IMR-90 (cell line): ENCODE data around the gene WDR5. TPM values are rescaled to one million over a fixed set of nuclear protein-coding genes. Genes with fewer than 3 reads are reported as not detected.

ENCODE experiments used
- ATAC-seq: fragments of 200-7000 bp; cut with Tn5 transposase; 2 replicates; pipeline ENCODE4 v1.9.1; 2020; ENCODE audit warnings: low read depth, mild to moderate bottlenecking, moderate library complexity
- BruUV-seq: library from RNA; stranded (reverse); fragments of 400-500 nt; replicated peaks from 2 replicates; lab custom pipeline; 2021; lab: Mats Ljungman, UMichigan
- CTCF ChIA-PET: fragments of 300-600 bp; formaldehyde crosslinking; extraction: SDS; loops from one replicate; lab custom pipeline; 2021; ENCODE audit warnings: antibody characterized with exemption; lab: Yijun Ruan, JAX
- POLR2A ChIA-PET: fragments of 300-600 bp; sonication (Branson Sonifier 250); formaldehyde crosslinking; loops from one replicate; lab custom pipeline; 2022; ENCODE audit warnings: antibody characterized with exemption; ENCODE audit not compliant: unreplicated experiment; lab: Charles Lee
- DNase-seq: peaks from one replicate; pipeline ENCODE4 v3.0.0; 2013
- H2AFZ ChIP-seq: replicated peaks from 2 replicates; pipeline ENCODE3; 2013; ENCODE audit warnings: low read length, mild to moderate bottlenecking; ENCODE audit not compliant: poor library complexity
- H2AK5ac ChIP-seq: 2 replicates; pipeline ENCODE4 v1.6.1; 2013; ENCODE audit warnings: low read depth, low read length, inconsistent platforms
- H2AK9ac ChIP-seq: replicated peaks from 2 replicates; pipeline ENCODE3; 2013; ENCODE audit warnings: mild to moderate bottlenecking, low read depth, low read length, moderate library complexity; ENCODE audit not compliant: poor library complexity
- H2BK120ac ChIP-seq: 2 replicates; pipeline ENCODE4 v1.6.1; 2013; ENCODE audit warnings: low read depth, low read length, inconsistent platforms
- H2BK15ac ChIP-seq: 3 replicates; pipeline ENCODE4 v1.6.1; 2013; ENCODE audit warnings: low read depth, low read length, inconsistent platforms
- H2BK20ac ChIP-seq: 2 replicates; pipeline ENCODE4 v1.6.1; 2013; ENCODE audit warnings: low read depth, mild to moderate bottlenecking, inconsistent platforms, low read length, moderate library complexity
- H2BK5ac ChIP-seq: 2 replicates; pipeline ENCODE4 v1.6.1; 2013; ENCODE audit warnings: mild to moderate bottlenecking, low read depth, low read length, inconsistent platforms; ENCODE audit not compliant: poor library complexity, severe bottlenecking
- H3K14ac ChIP-seq: replicated peaks from 2 replicates; pipeline ENCODE4 v1.6.1; 2013; ENCODE audit warnings: low read depth, low read length, inconsistent platforms
- H3K18ac ChIP-seq: 2 replicates; pipeline ENCODE4 v1.6.1; 2013; ENCODE audit warnings: low read depth, low read length, control low read depth
- H3K23ac ChIP-seq: 2 replicates; pipeline ENCODE4 v1.6.1; 2013; ENCODE audit warnings: low read depth, low read length, inconsistent platforms
- H3K27ac ChIP-seq: 2 replicates; pipeline ENCODE4 v1.5.1; 2013; ENCODE audit warnings: mild to moderate bottlenecking, control low read depth, low read length; ENCODE audit not compliant: insufficient read depth
- H3K27me3 ChIP-seq: 2 replicates; pipeline ENCODE4 v1.6.1; 2013; ENCODE audit warnings: low read length; ENCODE audit not compliant: control insufficient read depth, insufficient read depth
- H3K36me3 ChIP-seq: 2 replicates; pipeline ENCODE4 v1.6.1; 2013; ENCODE audit warnings: low read length, mixed read lengths; ENCODE audit not compliant: control insufficient read depth, insufficient read depth
- H3K4ac ChIP-seq: 2 replicates; pipeline ENCODE4 v1.6.1; 2013; ENCODE audit warnings: low read depth, low read length, inconsistent platforms
- H3K4me1 ChIP-seq: 2 replicates; pipeline ENCODE4 v1.6.1; 2013; ENCODE audit warnings: low read length, mixed read lengths; ENCODE audit not compliant: control insufficient read depth, insufficient read depth
- H3K4me2 ChIP-seq: 2 replicates; pipeline ENCODE4 v1.6.1; 2013; ENCODE audit warnings: low read depth, mild to moderate bottlenecking, control low read depth, low read length, moderate library complexity
- H3K4me3 ChIP-seq: 2 replicates; pipeline ENCODE4 v1.5.1; 2013; ENCODE audit warnings: low read depth, mild to moderate bottlenecking, control low read depth, low read length, moderate library complexity; ENCODE audit not compliant: insufficient read depth
- H3K56ac ChIP-seq: 2 replicates; pipeline ENCODE4 v1.6.1; 2013; ENCODE audit warnings: low read length, inconsistent platforms; ENCODE audit not compliant: insufficient read depth; ENCODE audit errors: extremely low read depth
- H3K79me1 ChIP-seq, 2 experiments: 2 replicates each; pipeline ENCODE4 v1.6.1; 2013; ENCODE audit warnings: low read length in 2 of 2, inconsistent platforms in 1 of 2, low read depth in 1 of 2
- H3K9ac ChIP-seq: 2 replicates; pipeline ENCODE4 v1.6.1; 2013; ENCODE audit warnings: low read depth, low read length, control low read depth
- H3K9me1 ChIP-seq: 2 replicates; pipeline ENCODE4 v1.6.1; 2013; ENCODE audit warnings: low read length, inconsistent platforms; ENCODE audit not compliant: insufficient read depth
- H3K9me3 ChIP-seq: 2 replicates; pipeline ENCODE4 v1.6.1; 2013; ENCODE audit warnings: low read length; ENCODE audit not compliant: control insufficient read depth, insufficient read depth
- H4K20me1 ChIP-seq: 2 replicates; pipeline ENCODE4 v1.6.1; 2013; ENCODE audit warnings: low read length, inconsistent platforms; ENCODE audit not compliant: insufficient read depth
- H4K5ac ChIP-seq: 2 replicates; pipeline ENCODE4 v1.6.1; 2013; ENCODE audit warnings: mild to moderate bottlenecking, low read depth, low read length, control low read depth
- H4K8ac ChIP-seq, 2 experiments: 2 replicates each; pipeline ENCODE4 v1.6.1; 2013; ENCODE audit warnings: low read depth in 2 of 2, low read length in 2 of 2, control low read depth in 1 of 2, inconsistent platforms in 1 of 2
- H4K91ac ChIP-seq: 2 replicates; pipeline ENCODE4 v1.6.1; 2013; ENCODE audit warnings: low read depth, low read length, inconsistent platforms; ENCODE audit not compliant: insufficient read depth
- CHD1 ChIP-seq: IDR thresholded peaks from 2 replicates; pipeline ENCODE4 v1.6.1; 2012; ENCODE audit warnings: low read depth, low read length, improper control_type of control experiment
- CTCF ChIP-seq: conservative IDR thresholded peaks from 2 replicates; pipeline ENCODE4 v1.5.1; 2012; ENCODE audit warnings: mild to moderate bottlenecking, low read depth, low read length, improper control_type of control experiment
- MAFK ChIP-seq: IDR thresholded peaks from 2 replicates; pipeline ENCODE4 v1.6.1; 2012; ENCODE audit warnings: low read depth, low read length, improper control_type of control experiment
- MAZ ChIP-seq: IDR thresholded peaks from 2 replicates; pipeline ENCODE4 v1.6.1; 2012; ENCODE audit warnings: low read depth, mild to moderate bottlenecking, low read length, improper control_type of control experiment, moderate library complexity, borderline replicate concordance
- MXI1 ChIP-seq: IDR thresholded peaks from 2 replicates; pipeline ENCODE4 v1.6.1; 2012; ENCODE audit warnings: low read depth, mild to moderate bottlenecking, low read length, moderate library complexity, borderline replicate concordance
- NFE2L2 ChIP-seq: fragments of 150-350 bp; IDR thresholded peaks from 2 replicates; pipeline ENCODE4 v1.6.1; 2016; ENCODE audit warnings: low read depth, mild to moderate bottlenecking, low read length
- POLR2A ChIP-seq: IDR thresholded peaks from 2 replicates; pipeline ENCODE4 v1.6.1; 2012; ENCODE audit warnings: mild to moderate bottlenecking, low read depth, low read length
- RAD21 ChIP-seq: IDR thresholded peaks from 2 replicates; pipeline ENCODE4 v1.6.1; 2012; ENCODE audit warnings: low read length, improper control_type of control experiment
- RCOR1 ChIP-seq: IDR thresholded peaks from 2 replicates; pipeline ENCODE4 v1.6.1; 2012; ENCODE audit warnings: mild to moderate bottlenecking, low read length, improper control_type of control experiment; ENCODE audit not compliant: insufficient replicate concordance
- RFX5 ChIP-seq: IDR thresholded peaks from 2 replicates; pipeline ENCODE4 v1.8.0; 2012; ENCODE audit warnings: low read depth, mild to moderate bottlenecking, low read length, moderate library complexity
- SMC3 ChIP-seq: fragments of 150-350 bp; IDR thresholded peaks from 2 replicates; pipeline ENCODE4 v1.6.1; 2016; ENCODE audit warnings: low read depth, mild to moderate bottlenecking, antibody characterized with exemption, low read length, moderate library complexity
- USF2 ChIP-seq: fragments of 150-350 bp; IDR thresholded peaks from 2 replicates; pipeline ENCODE4 v1.6.1; 2017; ENCODE audit warnings: mild to moderate bottlenecking, antibody characterized with exemption, low read length, low read depth
- WGBS, 2 experiments: methylation state at CpG; one replicate each; pipeline versions ENCODE4 v1.1.5 to v1.1.7; 2013; ENCODE audit warnings: missing lambda C conversion rate in 2 of 2; ENCODE audit not compliant: insufficient read length in 1 of 2; ENCODE audit errors: extremely low coverage in 2 of 2; 5-methylcytosine and 5-hydroxymethylcytosine counted together
- dilution Hi-C: fragments of 300-500 bp; cut with HindIII; formaldehyde crosslinking; loops from one replicate; pipeline ENCODE4 v1.14.3; 2018; ENCODE audit warnings: low sequenced_read_pairs; ENCODE audit not compliant: unreplicated experiment
- in situ Hi-C: fragments of 300-500 bp; cut with MboI; formaldehyde crosslinking; loops from 3 replicates; pipeline ENCODE4 v1.14.3; 2019; ENCODE audit warnings: low sequenced_read_pairs, inconsistent platforms, mixed read lengths
- intact Hi-C: fragments of 100-400 bp; cut with micrococcal nuclease; formaldehyde crosslinking; loops from 2 replicates; pipeline ENCODE4 v1.10.0; 2022
- polyA plus RNA-seq, 3 experiments: library from polyadenylated mRNA; depleted of rRNA; stranded (reverse); fragments of >200 nt; gene quantifications; 2 replicates each; pipeline ENCODE4 v1.2.3, GENCODE V29; 2012; ENCODE audit warnings: low replicate concordance in 1 of 3
- total RNA-seq: library from RNA; depleted of rRNA; stranded (reverse); fragments of >200 nt; gene quantifications from 2 replicates; pipeline ENCODE4 v1.2.3, GENCODE V29; 2012
- TF ChIP-seq, protein P1 (sequence below): fragments of 150-350 bp; IDR thresholded peaks from 2 replicates; pipeline ENCODE4 v1.6.1; 2016; ENCODE audit warnings: low read depth, mild to moderate bottlenecking, low read length, moderate library complexity, borderline replicate concordance

Gene WDR5
- total and polyA plus RNA-seq, 2 of the 4 experiments (the other 2 are of a cell fraction): 18.3 to 26.6 TPM

DNA sequence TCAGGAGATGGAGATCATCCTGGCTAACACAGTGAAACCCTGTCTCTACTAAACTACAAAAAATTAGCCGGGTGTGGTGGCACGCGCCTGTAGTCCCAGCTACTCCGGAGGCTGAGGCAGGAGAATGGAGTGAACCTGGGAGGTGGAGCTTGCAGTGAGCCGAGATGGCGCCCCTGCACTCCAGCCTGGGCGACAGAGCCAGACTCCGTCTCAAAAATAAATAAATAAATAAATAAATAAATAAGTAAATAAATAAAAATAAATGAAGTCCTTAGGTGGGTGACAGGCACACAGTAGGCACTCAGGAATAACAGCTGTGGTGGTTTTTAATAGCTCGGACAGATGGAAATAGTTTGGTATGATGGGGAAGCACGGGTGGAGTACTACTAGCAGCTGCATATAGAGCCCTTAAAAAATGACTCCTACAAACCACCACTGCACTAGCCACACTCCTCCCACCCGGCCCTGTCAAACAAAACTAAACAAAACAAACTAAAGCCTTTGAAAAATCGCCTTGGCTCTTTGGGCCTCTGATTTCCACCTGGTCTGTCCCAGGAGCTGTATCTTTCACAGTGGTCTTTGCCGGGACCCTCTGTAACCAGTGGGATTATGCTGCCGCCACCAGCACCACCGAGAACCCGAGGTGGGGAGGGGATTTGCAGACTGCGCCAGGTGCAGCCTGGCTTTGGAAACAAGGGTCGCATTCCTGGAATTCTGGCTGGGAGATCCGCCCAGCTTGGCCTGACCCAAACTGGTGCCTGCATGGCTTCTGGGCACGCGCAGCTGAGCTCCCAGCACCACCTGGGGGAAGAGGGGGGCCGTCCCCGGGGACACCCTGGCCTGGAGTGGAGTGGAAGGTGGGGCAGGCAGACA lies 5.1 kb upstream of the WDR5 start:
- Histone ChIP-seq H4K5ac (no peak overlapping the region), H3K4me2 (no peak overlapping the region; the same call in 1 of the 2 replicates), H2BK120ac (no peak overlapping the region), H3K56ac (no peak overlapping the region), H3K9me3 (no peaks in the 10 kb centered on the region), H2AK5ac (no peak overlapping the region), H3K79me1 (peaks cover 0 to 7% of the 10 kb centered on the region in 2 experiments; a peak in 2 of 4 replicates), H2BK15ac (no peak overlapping the region), H3K14ac (no peak overlapping the region), H3K18ac (no peak overlapping the region), H3K9me1 (0 out of 2 replicates have a peak, but pooled peaks cover 4% of the 10 kb centered on the region), H3K9ac (no peak overlapping the region), H4K20me1 (no peaks in the 10 kb centered on the region), H4K8ac (0 out of 4 replicates have a peak overlapping the region, but pooled peaks of 1 of the 2 experiments have one; percentile 10), H2BK20ac (no peak overlapping the region), H3K4me1 (peaks cover 6% of the 10 kb centered on the region; the same call in 1 of the 2 replicates), H3K27ac (no peak overlapping the region), H3K4ac (no peak overlapping the region), H3K36me3 (no peaks in the 10 kb centered on the region), H4K91ac (no peak overlapping the region), H3K23ac (no peak overlapping the region), H2AK9ac (peak overlapping the region; percentile 91), H2BK5ac (no peak overlapping the region), H3K27me3 (peaks cover 12% of the 10 kb centered on the region), H3K4me3 (no peak overlapping the region), H2AFZ (peak overlapping the region; percentile 85)
- in situ Hi-C loops (loop anchor here (25.0 kb wide), 1 partner anchor 343 kb away; no protein-coding TSS in a partner anchor), dilution Hi-C loops (no loop called here), intact Hi-C loops (no loop called here)
- ChIA-PET POLR2A (no interaction called here), CTCF (interaction anchor here (0.6 kb wide), 1 partner anchor 338 kb away, joined by 3 read pairs; no protein-coding TSS in a partner anchor)
- DNase-seq (peak; percentile 11), ATAC-seq (peak; percentile 39; the same call in 1 of the 2 replicates)
- WGBS, 2 experiments: no CpG with 5 or more reads among the region's 23 CpGs
- BruUV-seq: no TSS peak
- TF ChIP-seq RFX5 (no peak), SMC3 (no peak), POLR2A (no peak), NFE2L2 (no peak), CTCF (no peak), MAZ (no peak), CHD1 (no peak), MAFK (no peak), RAD21 (no peak), USF2 (no peak), MXI1 (no peak), RCOR1 (no peak)
- TF ChIP-seq, protein P1, sequence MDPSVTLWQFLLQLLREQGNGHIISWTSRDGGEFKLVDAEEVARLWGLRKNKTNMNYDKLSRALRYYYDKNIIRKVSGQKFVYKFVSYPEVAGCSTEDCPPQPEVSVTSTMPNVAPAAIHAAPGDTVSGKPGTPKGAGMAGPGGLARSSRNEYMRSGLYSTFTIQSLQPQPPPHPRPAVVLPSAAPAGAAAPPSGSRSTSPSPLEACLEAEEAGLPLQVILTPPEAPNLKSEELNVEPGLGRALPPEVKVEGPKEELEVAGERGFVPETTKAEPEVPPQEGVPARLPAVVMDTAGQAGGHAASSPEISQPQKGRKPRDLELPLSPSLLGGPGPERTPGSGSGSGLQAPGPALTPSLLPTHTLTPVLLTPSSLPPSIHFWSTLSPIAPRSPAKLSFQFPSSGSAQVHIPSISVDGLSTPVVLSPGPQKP: no peak
